NT2/D1 (cell line): Measurements from ENCODE around the gene SYNPO.

Experiments
- DNase-seq: peaks from one replicate; pipeline ENCODE4 v3.0.0-alpha.2; 2011; ENCODE audit warnings: low read depth, low spot score
- H3K27me3 ChIP-seq: 2 replicates; pipeline ENCODE4 v1.6.0; 2011; ENCODE audit warnings: mild to moderate bottlenecking; ENCODE audit not compliant: insufficient read length, insufficient read depth
- H3K36me3 ChIP-seq: 2 replicates; pipeline ENCODE4 v1.6.1; 2011; ENCODE audit warnings: mild to moderate bottlenecking, low read length, mixed read lengths; ENCODE audit not compliant: insufficient read depth, insufficient read length
- H3K4me1 ChIP-seq: 2 replicates; pipeline ENCODE4 v1.5.1; 2011; ENCODE audit not compliant: insufficient read depth, insufficient read length
- H3K4me3 ChIP-seq: 2 replicates; pipeline ENCODE4 v1.5.1; 2011; ENCODE audit warnings: low read depth; ENCODE audit not compliant: insufficient read length
- H3K9ac ChIP-seq: 2 replicates; pipeline ENCODE4 v1.6.0; 2011; ENCODE audit warnings: low read depth; ENCODE audit not compliant: insufficient read length
- H3K9me3 ChIP-seq: 2 replicates; pipeline ENCODE4 v1.5.1; 2011; ENCODE audit warnings: mild to moderate bottlenecking, low read length; ENCODE audit not compliant: insufficient read depth
- SUZ12 ChIP-seq: IDR thresholded peaks from 2 replicates; pipeline ENCODE4 v1.6.1; 2011; ENCODE audit not compliant: insufficient read length, insufficient read depth; ENCODE audit errors: extremely low read depth
- YY1 ChIP-seq: IDR thresholded peaks from 2 replicates; pipeline ENCODE4 v1.6.1; 2011; ENCODE audit not compliant: insufficient read length, insufficient read depth
- ZNF274 ChIP-seq: IDR thresholded peaks from 2 replicates; pipeline ENCODE4 v1.6.1; 2011; ENCODE audit warnings: mild to moderate bottlenecking, low read depth, low read length

The SYNPO gene

DNA sequence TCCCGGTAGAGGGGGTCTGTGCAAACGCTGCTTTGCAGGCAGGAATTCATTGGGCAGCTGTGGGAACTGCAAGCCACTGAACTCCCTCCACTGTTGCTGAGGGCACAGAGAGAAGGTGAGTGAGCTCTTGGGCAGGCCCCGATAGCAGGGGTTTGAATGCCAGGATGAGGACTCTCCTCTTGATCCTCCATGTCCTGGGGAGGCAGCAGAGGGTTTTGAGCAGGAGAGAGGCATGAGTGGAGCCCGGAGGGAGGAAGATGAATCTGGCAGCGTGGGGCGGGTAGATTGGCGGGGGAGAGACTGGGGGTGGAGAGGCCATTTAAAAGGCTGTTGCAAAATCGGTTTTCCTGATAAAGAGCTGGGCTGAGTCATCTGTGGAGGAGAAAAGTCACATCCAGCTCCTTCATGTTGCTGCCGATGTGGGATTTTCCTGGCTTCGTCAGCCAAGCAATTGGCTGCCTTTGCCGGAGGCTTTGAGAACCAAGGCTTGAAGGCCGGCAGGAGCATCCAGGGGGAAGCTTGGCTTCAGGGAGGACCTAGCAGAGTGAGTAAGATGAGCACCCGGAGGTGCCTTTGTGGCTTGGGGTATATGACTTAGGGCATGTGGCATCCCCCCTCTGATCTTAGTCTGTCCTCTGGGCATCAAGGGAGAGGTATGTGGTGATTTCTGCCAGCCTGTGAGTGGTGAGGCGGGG, at the start of gene SYNPO:
Gene SYNPO, plus strand, starts transcription at position 350 of the 695 bp plus-strand sequence. CDS start 7,616 bp downstream, outside the sequence.
- H3K36me3 ChIP-seq = no peaks in the 10 kb centered on the region
- H3K4me1 ChIP-seq = peaks cover 21% of the 10 kb centered on the region
- TF ChIP-seq YY1 (no peak), SUZ12 (no peak), ZNF274 (no peak)
- H3K4me3 ChIP-seq = peak within 1 kb of the TSS; percentile 45
- H3K9ac ChIP-seq = peak within 1 kb of the TSS; percentile 66
- H3K9me3 ChIP-seq = no peaks in the 10 kb centered on the region
- DNase-seq = no peak
- no peaks in the 10 kb centered on the region for H3K27me3 ChIP-seq

GRCh38 chr5:150590979-150591695, 49.3 kb upstream of the SYNPO start:
- H3K4me1 ChIP-seq = peaks cover 9% of the 10 kb centered on the region
- no peaks in the 10 kb centered on the region for H3K27me3 ChIP-seq
- H3K9ac ChIP-seq = peak overlapping the region; percentile 29
- DNase-seq = peak; percentile 16
- H3K36me3 ChIP-seq = no peaks in the 10 kb centered on the region
- H3K9me3 ChIP-seq = no peaks in the 10 kb centered on the region
- H3K4me3 ChIP-seq = no peak overlapping the region
- TF ChIP-seq YY1 = no peak
- TF ChIP-seq SUZ12 = no peak
- no peak for TF ChIP-seq ZNF274

DNA sequence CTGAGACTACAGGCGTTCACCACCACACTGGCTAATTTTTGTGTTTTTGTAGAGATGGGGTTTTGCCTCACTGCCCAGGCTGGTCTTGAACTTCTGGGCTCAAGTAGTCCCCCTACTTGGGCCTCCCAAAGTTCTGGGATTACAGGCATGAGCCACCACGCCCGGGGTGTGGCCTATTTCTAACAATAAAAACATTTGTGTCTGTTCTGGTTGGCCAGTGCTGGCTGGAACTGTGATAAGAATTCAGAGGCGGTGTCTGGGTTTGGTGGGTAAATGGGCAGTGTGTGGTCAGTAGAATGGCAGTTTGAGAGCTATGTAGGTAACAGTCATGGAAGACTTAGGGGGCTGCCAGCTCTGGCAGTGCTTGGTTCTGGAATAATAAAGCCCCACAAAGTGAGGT, 46.9 kb upstream of the SYNPO start:
- Histone ChIP-seq H3K4me3 (no peak overlapping the region), H3K27me3 (no peaks in the 10 kb centered on the region), H3K36me3 (no peaks in the 10 kb centered on the region), H3K9me3 (no peaks in the 10 kb centered on the region), H3K9ac (no peak overlapping the region), H3K4me1 (peaks cover 11% of the 10 kb centered on the region)
- TF ChIP-seq ZNF274 = no peak
- no peak for TF ChIP-seq SUZ12
- no peak for TF ChIP-seq YY1
- no peak for DNase-seq

GRCh38 chr5:150593996-150594395, 46.5 kb upstream of the SYNPO start:
- no peak for DNase-seq
- H3K4me1 ChIP-seq = peaks cover 11% of the 10 kb centered on the region
- TF ChIP-seq SUZ12 (no peak), YY1 (no peak), ZNF274 (no peak)

DNA sequence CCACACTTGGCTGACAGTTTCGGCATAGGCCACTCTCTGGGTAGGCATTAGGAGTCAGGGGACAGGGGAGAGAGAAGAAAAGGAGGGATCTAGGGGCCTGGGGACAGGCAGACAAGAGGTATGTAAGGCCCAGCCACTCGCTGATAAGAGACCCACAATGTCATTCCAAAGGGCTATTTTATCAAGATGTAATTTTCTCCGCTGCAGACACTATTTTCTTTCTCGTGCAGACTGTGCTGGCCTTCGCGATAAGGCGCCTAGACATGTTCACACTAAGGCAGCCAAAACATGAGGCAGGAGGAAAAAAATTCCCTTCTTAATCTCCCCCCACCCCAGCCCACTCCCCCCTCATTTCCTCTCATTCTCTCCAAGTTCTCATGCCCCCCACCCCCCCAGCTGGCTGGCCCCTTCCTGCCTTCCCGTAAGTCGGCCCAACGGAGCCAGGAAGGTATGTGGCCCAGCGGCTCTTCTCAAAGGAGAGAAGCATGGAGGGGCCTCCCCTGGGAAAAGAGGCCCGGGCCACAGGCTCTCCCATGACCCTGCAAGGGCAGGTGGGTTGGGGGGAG, 44.9 kb upstream of the SYNPO start:
- no peak for DNase-seq
- H3K9ac ChIP-seq = no peak overlapping the region
- TF ChIP-seq YY1 (no peak), ZNF274 (no peak), SUZ12 (no peak)
- H3K4me3 ChIP-seq = no peak overlapping the region
- no peaks in the 10 kb centered on the region for H3K27me3 ChIP-seq
- no peaks in the 10 kb centered on the region for H3K36me3 ChIP-seq
- no peaks in the 10 kb centered on the region for H3K9me3 ChIP-seq
- peaks cover 7% of the 10 kb centered on the region for H3K4me1 ChIP-seq

More at GRCh38 chr5:150593996-150594395, 46.5 kb upstream of the SYNPO start:
- Histone ChIP-seq H3K9me3 (no peaks in the 10 kb centered on the region), H3K4me3 (no peak overlapping the region), H3K36me3 (no peaks in the 10 kb centered on the region), H3K9ac (no peak overlapping the region), H3K27me3 (no peaks in the 10 kb centered on the region)

GRCh38 chr5:150596313-150596712, 44.1 kb upstream of the SYNPO start:
- Histone ChIP-seq H3K36me3 (no peaks in the 10 kb centered on the region), H3K9ac (no peak overlapping the region), H3K4me3 (no peak overlapping the region), H3K9me3 (no peaks in the 10 kb centered on the region), H3K27me3 (no peaks in the 10 kb centered on the region), H3K4me1 (peaks cover 4% of the 10 kb centered on the region)
- TF ChIP-seq ZNF274 (no peak), YY1 (no peak), SUZ12 (no peak)
- DNase-seq = no peak

GRCh38 chr5:150596826-150597225, 43.6 kb upstream of the SYNPO start:
- Histone ChIP-seq H3K9ac (no peak overlapping the region), H3K27me3 (no peaks in the 10 kb centered on the region), H3K9me3 (no peaks in the 10 kb centered on the region), H3K4me1 (peaks cover 7% of the 10 kb centered on the region), H3K36me3 (no peaks in the 10 kb centered on the region), H3K4me3 (no peak overlapping the region)
- no peak for TF ChIP-seq ZNF274
- no peak for TF ChIP-seq SUZ12
- TF ChIP-seq YY1 = no peak
- DNase-seq = no peak
